OCI-LY1 (cell line): ENCODE measurements around the gene GMDS.

Experiments used
- H2AFZ ChIP-seq: fragments of 200-600 bp; sonication (generic), shearing (Covaris generic); 2 replicates; pipeline ENCODE4 v1.6.0; 2014; ENCODE audit warnings: antibody characterized with exemption, mild to moderate bottlenecking, low read length
- H3F3A ChIP-seq: fragments of 200-600 bp; sonication (generic), shearing (Covaris generic); 2 replicates; pipeline ENCODE4 v1.6.0; 2014; ENCODE audit warnings: mild to moderate bottlenecking, antibody characterized with exemption, low read length, moderate library complexity; ENCODE audit not compliant: insufficient read depth
- H3K27ac ChIP-seq: fragments of 200-600 bp; sonication (generic); 2 replicates; pipeline ENCODE4 v1.5.1; 2014; ENCODE audit warnings: low read length, mixed run types, mild to moderate bottlenecking, low read depth; ENCODE audit not compliant: poor library complexity, severe bottlenecking
- H3K27me3 ChIP-seq: fragments of 200-600 bp; sonication (generic); 2 replicates; pipeline ENCODE4 v1.6.0; 2014; ENCODE audit warnings: antibody characterized with exemption, mild to moderate bottlenecking, low read length, moderate library complexity; ENCODE audit not compliant: insufficient read depth
- H3K36me3 ChIP-seq: fragments of 200-600 bp; sonication (generic); 2 replicates; pipeline ENCODE4 v1.6.1; 2014; ENCODE audit warnings: mild to moderate bottlenecking, antibody characterized with exemption, low read length, moderate library complexity, mixed read lengths; ENCODE audit not compliant: insufficient read depth
- H3K4me1 ChIP-seq: fragments of 200-600 bp; sonication (generic); 2 replicates; pipeline ENCODE4 v1.5.1; 2014; ENCODE audit warnings: mild to moderate bottlenecking, low read length, moderate library complexity; ENCODE audit not compliant: insufficient read depth, severe bottlenecking
- H3K4me2 ChIP-seq: fragments of 200-600 bp; sonication (generic), shearing (Covaris generic); 2 replicates; pipeline ENCODE4 v1.6.1; 2014; ENCODE audit warnings: low read length
- H3K4me3 ChIP-seq: fragments of 200-600 bp; sonication (generic); 2 replicates; pipeline ENCODE4 v1.5.1; 2014; ENCODE audit warnings: low read length, low read depth, mild to moderate bottlenecking, mixed read lengths; ENCODE audit not compliant: poor library complexity, severe bottlenecking
- H3K79me2 ChIP-seq: fragments of 200-600 bp; shearing (Covaris generic); 2 replicates; pipeline ENCODE4 v1.6.1; 2016; ENCODE audit warnings: mixed run types, low read length, mixed read lengths; ENCODE audit not compliant: insufficient read depth
- H3K9ac ChIP-seq: fragments of 200-600 bp; sonication (generic), shearing (Covaris generic); 2 replicates; pipeline ENCODE4 v1.6.1; 2014; ENCODE audit warnings: mild to moderate bottlenecking, low read length, mixed read lengths
- H3K9me2 ChIP-seq: fragments of 200-600 bp; sonication (generic), shearing (Covaris generic); 2 replicates; pipeline ENCODE4 v1.6.1; 2014; ENCODE audit warnings: low read depth, mild to moderate bottlenecking, low read length, mixed read lengths
- H3K9me3 ChIP-seq: fragments of 200-600 bp; shearing (Covaris generic); 2 replicates; pipeline ENCODE4 v1.6.1; 2014; ENCODE audit warnings: low read length, mixed read lengths
- H4K20me1 ChIP-seq: fragments of 200-600 bp; sonication (generic), shearing (Covaris generic); 2 replicates; pipeline ENCODE4 v1.6.0; 2016; ENCODE audit warnings: mild to moderate bottlenecking, low read length; ENCODE audit not compliant: insufficient read depth
- EZH2 ChIP-seq: fragments of 200-600 bp; sonication (generic), shearing (Covaris generic); IDR thresholded peaks from 2 replicates; pipeline ENCODE4 v1.8.0; 2017; ENCODE audit warnings: borderline replicate concordance, mixed run types, mild to moderate bottlenecking, antibody characterized with exemption, low read length, moderate library complexity, mixed read lengths
- TF ChIP-seq, protein P1 (sequence below): fragments of 200-600 bp; sonication (generic), shearing (Covaris generic); IDR thresholded peaks from 2 replicates; pipeline ENCODE4 v1.5.1; 2017; ENCODE audit warnings: mild to moderate bottlenecking, antibody characterized with exemption, low read length, moderate library complexity, mixed read lengths

Gene GMDS

DNA sequence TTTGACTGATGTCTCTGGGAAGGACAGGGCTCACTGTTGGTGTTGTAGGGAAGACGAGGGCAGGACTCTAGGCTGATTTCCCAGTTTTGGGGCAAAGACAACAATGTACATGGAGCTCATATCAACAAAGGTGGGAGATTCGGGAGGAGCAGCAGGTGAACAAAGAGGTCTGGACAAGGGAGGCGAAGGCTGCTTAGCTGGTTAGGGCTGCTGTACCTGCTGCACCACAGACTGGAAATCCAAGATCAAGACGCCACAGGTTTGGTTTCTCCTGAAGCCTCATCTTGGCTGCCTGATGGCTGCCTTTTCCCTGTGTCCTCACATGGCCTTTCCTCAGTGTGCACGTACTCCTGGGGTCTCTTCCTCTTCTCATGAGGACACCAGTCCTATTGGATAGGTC is 348.5 kb downstream of the GMDS start:
- Histone ChIP-seq H3K9me3 (no peaks in the 10 kb centered on the region), H3K9ac (no peak overlapping the region), H3K4me2 (no peak overlapping the region), H3K9me2 (no peaks in the 10 kb centered on the region), H3K27me3 (no peaks in the 10 kb centered on the region), H2AFZ (no peak overlapping the region), H3K79me2 (no peaks in the 10 kb centered on the region), H3K4me1 (no peaks in the 10 kb centered on the region), H3F3A (no peaks in the 10 kb centered on the region), H3K4me3 (no peak overlapping the region), H3K27ac (no peak overlapping the region), H3K36me3 (no peaks in the 10 kb centered on the region), H4K20me1 (no peaks in the 10 kb centered on the region)
- TF ChIP-seq EZH2: no peak
- TF ChIP-seq, protein P1, sequence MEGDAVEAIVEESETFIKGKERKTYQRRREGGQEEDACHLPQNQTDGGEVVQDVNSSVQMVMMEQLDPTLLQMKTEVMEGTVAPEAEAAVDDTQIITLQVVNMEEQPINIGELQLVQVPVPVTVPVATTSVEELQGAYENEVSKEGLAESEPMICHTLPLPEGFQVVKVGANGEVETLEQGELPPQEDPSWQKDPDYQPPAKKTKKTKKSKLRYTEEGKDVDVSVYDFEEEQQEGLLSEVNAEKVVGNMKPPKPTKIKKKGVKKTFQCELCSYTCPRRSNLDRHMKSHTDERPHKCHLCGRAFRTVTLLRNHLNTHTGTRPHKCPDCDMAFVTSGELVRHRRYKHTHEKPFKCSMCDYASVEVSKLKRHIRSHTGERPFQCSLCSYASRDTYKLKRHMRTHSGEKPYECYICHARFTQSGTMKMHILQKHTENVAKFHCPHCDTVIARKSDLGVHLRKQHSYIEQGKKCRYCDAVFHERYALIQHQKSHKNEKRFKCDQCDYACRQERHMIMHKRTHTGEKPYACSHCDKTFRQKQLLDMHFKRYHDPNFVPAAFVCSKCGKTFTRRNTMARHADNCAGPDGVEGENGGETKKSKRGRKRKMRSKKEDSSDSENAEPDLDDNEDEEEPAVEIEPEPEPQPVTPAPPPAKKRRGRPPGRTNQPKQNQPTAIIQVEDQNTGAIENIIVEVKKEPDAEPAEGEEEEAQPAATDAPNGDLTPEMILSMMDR: no peak

DNA sequence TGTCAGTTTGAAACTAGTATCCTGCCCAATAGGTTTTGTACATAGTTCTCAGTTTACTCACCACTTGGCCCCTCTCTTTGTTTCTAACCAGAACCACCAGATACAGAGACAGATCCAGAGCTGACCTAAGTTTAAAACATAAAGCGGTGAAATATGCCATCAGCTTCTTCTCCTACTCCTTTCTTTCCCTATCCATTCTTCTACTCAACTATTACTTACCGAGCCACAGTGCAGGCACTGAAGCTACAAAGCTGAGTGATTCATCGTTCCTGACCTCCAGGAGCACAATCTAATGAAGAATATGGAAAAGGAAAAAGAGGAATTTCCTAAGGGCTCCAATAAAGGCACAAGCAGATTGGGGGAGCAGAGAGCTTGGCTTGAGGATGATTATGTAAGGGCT is 349.7 kb downstream of the GMDS start:
- TF ChIP-seq EZH2: no peak
- TF ChIP-seq, protein P1: no peak
- H3K9ac ChIP-seq: no peak overlapping the region
- H3F3A ChIP-seq: no peaks in the 10 kb centered on the region
- H3K27ac ChIP-seq: no peak overlapping the region
- no peak overlapping the region for H2AFZ ChIP-seq
- no peak overlapping the region for H3K4me2 ChIP-seq
- H3K9me2 ChIP-seq: no peaks in the 10 kb centered on the region
- no peaks in the 10 kb centered on the region for H3K9me3 ChIP-seq
- no peaks in the 10 kb centered on the region for H3K4me1 ChIP-seq
- H3K36me3 ChIP-seq: no peaks in the 10 kb centered on the region
- H3K27me3 ChIP-seq: no peaks in the 10 kb centered on the region
- no peaks in the 10 kb centered on the region for H4K20me1 ChIP-seq
- no peak overlapping the region for H3K4me3 ChIP-seq
- no peaks in the 10 kb centered on the region for H3K79me2 ChIP-seq

DNA sequence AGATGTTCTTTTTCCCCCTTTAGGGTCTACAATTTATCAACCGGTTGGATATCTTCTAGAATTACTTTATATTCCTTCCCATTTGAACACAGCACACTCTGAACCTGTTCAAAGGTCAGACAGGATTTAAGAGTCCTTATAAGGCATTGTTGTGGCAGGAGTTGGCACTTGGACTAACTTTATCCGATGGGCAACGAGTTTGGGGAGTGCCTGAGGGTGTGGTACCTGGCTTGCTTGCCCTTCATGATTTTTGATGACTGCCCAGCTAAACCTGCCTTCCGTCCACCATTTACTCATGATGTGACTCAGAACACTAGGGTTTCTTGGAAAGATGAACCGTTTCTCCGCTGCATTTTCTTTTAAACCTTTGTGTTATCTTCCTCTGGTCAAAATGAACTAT is 350.5 kb downstream of the GMDS start:
- Histone ChIP-seq H3K9me3 (0 out of 2 replicates have a peak, but pooled peaks cover 2% of the 10 kb centered on the region), H3K9ac (no peak overlapping the region), H3F3A (no peaks in the 10 kb centered on the region), H3K79me2 (no peaks in the 10 kb centered on the region), H3K27me3 (no peaks in the 10 kb centered on the region), H4K20me1 (no peaks in the 10 kb centered on the region), H3K9me2 (no peaks in the 10 kb centered on the region), H3K4me1 (no peaks in the 10 kb centered on the region), H3K27ac (no peak overlapping the region), H3K36me3 (0 out of 2 replicates have a peak, but pooled peaks cover 7% of the 10 kb centered on the region), H2AFZ (no peak overlapping the region), H3K4me2 (no peak overlapping the region), H3K4me3 (no peak overlapping the region)
- TF ChIP-seq, protein P1: no peak
- TF ChIP-seq EZH2: no peak
